ENCODE data around the gene RDH8. TPM values are rescaled to one million over a fixed set of nuclear protein-coding genes. Genes with fewer than 3 reads are reported as not detected.

RDH8 gene
- total and polyA plus RNA-seq, 10 of the 15 experiments (the other 5 are each of a cell fraction or from before 2014, with no cell fraction given): 0.04 to 0.58 (median 0.05) TPM; not detected in 7

Small RNA genes lying within 50 kb of the gene (microRNA-seq; reads per million reads assigned to microRNA genes)
- gene MIR5589: not detected

Small RNA genes lying within 50 kb of the gene (small RNA-seq; reads per million reads assigned to genes)
- gene MIR5589: not detected

Other genes with a start within 250 kb of the RDH8 start
Only the 7 nearest of the 14 such genes appear.
- gene OLFM2, start 77.0 kb upstream of the RDH8 start, total RNA-seq (2014; rRNA removed): not detected in 2 replicates
- not detected in 2 replicates for gene OLFM2, start 77.0 kb upstream of the RDH8 start, total RNA-seq (2014; rRNA removed; fragmentation: Illumina TruSeq; extraction: Trizol)
- gene OLFM2, start 77.0 kb upstream of the RDH8 start, total RNA-seq (2021): 0.16 and 0.36 TPM in 2 replicates
- gene OLFM2, start 77.0 kb upstream of the RDH8 start, polyA plus RNA-seq (2011; rRNA removed): 2.4 and 3.5 TPM in 2 replicates
- 0.07 TPM in 1 of 2 replicates, not detected in the other for gene OLFM2, start 77.0 kb upstream of the RDH8 start, polyA plus RNA-seq (2014; fragmentation: Illumina TruSeq; extraction: Trizol)
- not detected for gene OLFM2, start 77.0 kb upstream of the RDH8 start, polyA plus RNA-seq (2014; fragmentation: Nextera tagmentation; extraction: Ambion mirVana)
- gene OLFM2, start 77.0 kb upstream of the RDH8 start, polyA plus RNA-seq (2014; rRNA removed): 0.04 and 0.27 TPM in 2 replicates
- under 1 TPM in 1 of 2 experiments, not detected in 1; 0.09 TPM for gene OLFM2, start 77.0 kb upstream of the RDH8 start, polyA plus RNA-seq (2016; fragmentation: Nextera tagmentation; extraction: Ambion mirVana)
- gene COL5A3, start 3.0 kb upstream of the RDH8 start, total RNA-seq (2014; rRNA removed): under 0.01 and 0.05 TPM in 2 replicates
- gene COL5A3, start 3.0 kb upstream of the RDH8 start, total RNA-seq (2014; rRNA removed; fragmentation: Illumina TruSeq; extraction: Trizol): 0.05 and 0.09 TPM in 2 replicates
- gene COL5A3, start 3.0 kb upstream of the RDH8 start, total RNA-seq (2021): 0.18 and 0.19 TPM in 2 replicates
- gene COL5A3, start 3.0 kb upstream of the RDH8 start, polyA plus RNA-seq (2011; rRNA removed): 5.5 and 8.3 TPM in 2 replicates
- 0.03 and 0.06 TPM in 2 replicates for gene COL5A3, start 3.0 kb upstream of the RDH8 start, polyA plus RNA-seq (2014; fragmentation: Illumina TruSeq; extraction: Trizol)
- under 1 TPM in 1 of 2 experiments, not detected in 1; 0.04 TPM for gene COL5A3, start 3.0 kb upstream of the RDH8 start, polyA plus RNA-seq (2014; fragmentation: Nextera tagmentation; extraction: Ambion mirVana)
- 0.10 and 0.13 TPM in 2 replicates for gene COL5A3, start 3.0 kb upstream of the RDH8 start, polyA plus RNA-seq (2014; rRNA removed)
- under 1 TPM in 1 of 2 experiments, not detected in 1; 0.32 TPM for gene COL5A3, start 3.0 kb upstream of the RDH8 start, polyA plus RNA-seq (2016; fragmentation: Nextera tagmentation; extraction: Ambion mirVana)
- 44.6 and 45.4 TPM in 2 replicates for gene SHFL, start 72.8 kb downstream of the RDH8 start, total RNA-seq (2014; rRNA removed)
- gene SHFL, start 72.8 kb downstream of the RDH8 start, total RNA-seq (2014; rRNA removed; fragmentation: Illumina TruSeq; extraction: Trizol): 30.5 and 30.7 TPM in 2 replicates
- gene SHFL, start 72.8 kb downstream of the RDH8 start, total RNA-seq (2021): 51.7 and 57.9 TPM in 2 replicates
- gene SHFL, start 72.8 kb downstream of the RDH8 start, polyA plus RNA-seq (2011; rRNA removed): 53.1 and 63.7 TPM in 2 replicates
- gene SHFL, start 72.8 kb downstream of the RDH8 start, polyA plus RNA-seq (2014; fragmentation: Illumina TruSeq; extraction: Trizol): 41.7 and 49.6 TPM in 2 replicates
- 10 to 100 TPM in 1 of 2 experiments, 1 to 10 TPM in 1; 8.0 to 18.3 TPM for gene SHFL, start 72.8 kb downstream of the RDH8 start, polyA plus RNA-seq (2014; fragmentation: Nextera tagmentation; extraction: Ambion mirVana)
- gene SHFL, start 72.8 kb downstream of the RDH8 start, polyA plus RNA-seq (2014; rRNA removed): 83.8 and 83.9 TPM in 2 replicates
- gene SHFL, start 72.8 kb downstream of the RDH8 start, polyA plus RNA-seq (2016; fragmentation: Nextera tagmentation; extraction: Ambion mirVana): 10 to 100 TPM; 33.6 to 36.8 TPM
- 13.1 and 17.4 TPM in 2 replicates for gene ANGPTL6, start 89.2 kb downstream of the RDH8 start, total RNA-seq (2014; rRNA removed)
- gene ANGPTL6, start 89.2 kb downstream of the RDH8 start, total RNA-seq (2014; rRNA removed; fragmentation: Illumina TruSeq; extraction: Trizol): 6.0 and 7.2 TPM in 2 replicates
- 16.5 and 16.8 TPM in 2 replicates for gene ANGPTL6, start 89.2 kb downstream of the RDH8 start, total RNA-seq (2021)
- 10.5 and 23.6 TPM in 2 replicates for gene ANGPTL6, start 89.2 kb downstream of the RDH8 start, polyA plus RNA-seq (2011; rRNA removed)
- 2.3 and 6.6 TPM in 2 replicates for gene ANGPTL6, start 89.2 kb downstream of the RDH8 start, polyA plus RNA-seq (2014; fragmentation: Illumina TruSeq; extraction: Trizol)
- under 1 TPM; 0.45 to 0.90 TPM for gene ANGPTL6, start 89.2 kb downstream of the RDH8 start, polyA plus RNA-seq (2014; fragmentation: Nextera tagmentation; extraction: Ambion mirVana)
- gene ANGPTL6, start 89.2 kb downstream of the RDH8 start, polyA plus RNA-seq (2014; rRNA removed): 18.3 and 18.9 TPM in 2 replicates
- 1 to 10 TPM; 1.3 to 4.9 TPM for gene ANGPTL6, start 89.2 kb downstream of the RDH8 start, polyA plus RNA-seq (2016; fragmentation: Nextera tagmentation; extraction: Ambion mirVana)
- 96.5 and 123 TPM in 2 replicates for gene PPAN, start 92.9 kb downstream of the RDH8 start, total RNA-seq (2014; rRNA removed)
- gene PPAN, start 92.9 kb downstream of the RDH8 start, total RNA-seq (2014; rRNA removed; fragmentation: Illumina TruSeq; extraction: Trizol): 67.6 and 68.9 TPM in 2 replicates
- gene PPAN, start 92.9 kb downstream of the RDH8 start, total RNA-seq (2021): 147 and 165 TPM in 2 replicates
- gene PPAN, start 92.9 kb downstream of the RDH8 start, polyA plus RNA-seq (2011; rRNA removed): 40.1 and 92.2 TPM in 2 replicates
- 20.3 and 65.0 TPM in 2 replicates for gene PPAN, start 92.9 kb downstream of the RDH8 start, polyA plus RNA-seq (2014; fragmentation: Illumina TruSeq; extraction: Trizol)
- 1 to 10 TPM; 2.1 to 7.6 TPM for gene PPAN, start 92.9 kb downstream of the RDH8 start, polyA plus RNA-seq (2014; fragmentation: Nextera tagmentation; extraction: Ambion mirVana)
- 149 and 196 TPM in 2 replicates for gene PPAN, start 92.9 kb downstream of the RDH8 start, polyA plus RNA-seq (2014; rRNA removed)
- gene PPAN, start 92.9 kb downstream of the RDH8 start, polyA plus RNA-seq (2016; fragmentation: Nextera tagmentation; extraction: Ambion mirVana): 100 to 1,000 TPM; 163 to 171 TPM
- gene P2RY11, start 98.2 kb downstream of the RDH8 start, total RNA-seq (2014; rRNA removed): 11.4 and 17.4 TPM in 2 replicates
- gene P2RY11, start 98.2 kb downstream of the RDH8 start, total RNA-seq (2014; rRNA removed; fragmentation: Illumina TruSeq; extraction: Trizol): 7.4 and 8.2 TPM in 2 replicates
- gene P2RY11, start 98.2 kb downstream of the RDH8 start, total RNA-seq (2021): 42.0 and 46.5 TPM in 2 replicates
- gene P2RY11, start 98.2 kb downstream of the RDH8 start, polyA plus RNA-seq (2011; rRNA removed): 12.5 and 26.5 TPM in 2 replicates
- gene P2RY11, start 98.2 kb downstream of the RDH8 start, polyA plus RNA-seq (2014; fragmentation: Illumina TruSeq; extraction: Trizol): 1.2 and 4.9 TPM in 2 replicates
- gene P2RY11, start 98.2 kb downstream of the RDH8 start, polyA plus RNA-seq (2014; fragmentation: Nextera tagmentation; extraction: Ambion mirVana): under 1 TPM; 0.14 to 0.57 TPM
- 32.5 and 39.0 TPM in 2 replicates for gene P2RY11, start 98.2 kb downstream of the RDH8 start, polyA plus RNA-seq (2014; rRNA removed)
- gene P2RY11, start 98.2 kb downstream of the RDH8 start, polyA plus RNA-seq (2016; fragmentation: Nextera tagmentation; extraction: Ambion mirVana): 1 to 10 TPM; 6.7 to 7.0 TPM
- 356 and 362 TPM in 2 replicates for gene EIF3G, start 106.4 kb downstream of the RDH8 start, total RNA-seq (2014; rRNA removed)
- gene EIF3G, start 106.4 kb downstream of the RDH8 start, total RNA-seq (2014; rRNA removed; fragmentation: Illumina TruSeq; extraction: Trizol): 187 and 220 TPM in 2 replicates
- 303 and 318 TPM in 2 replicates for gene EIF3G, start 106.4 kb downstream of the RDH8 start, total RNA-seq (2021)
- 101 and 119 TPM in 2 replicates for gene EIF3G, start 106.4 kb downstream of the RDH8 start, polyA plus RNA-seq (2011; rRNA removed)
- gene EIF3G, start 106.4 kb downstream of the RDH8 start, polyA plus RNA-seq (2014; fragmentation: Illumina TruSeq; extraction: Trizol): 132 and 219 TPM in 2 replicates
- gene EIF3G, start 106.4 kb downstream of the RDH8 start, polyA plus RNA-seq (2014; fragmentation: Nextera tagmentation; extraction: Ambion mirVana): 10 to 100 TPM; 28.0 to 48.5 TPM
- gene EIF3G, start 106.4 kb downstream of the RDH8 start, polyA plus RNA-seq (2014; rRNA removed): 284 and 299 TPM in 2 replicates
- gene EIF3G, start 106.4 kb downstream of the RDH8 start, polyA plus RNA-seq (2016; fragmentation: Nextera tagmentation; extraction: Ambion mirVana): 100 to 1,000 TPM; 201 to 225 TPM

Data from GM12878 (cell line).